Loucy (cell line): ENCODE measurements around the gene PHYHIPL.

ENCODE experiments used
- CTCF ChIP-seq: fragments of 200-600 bp; sonication (generic); conservative IDR thresholded peaks from 2 replicates; pipeline ENCODE4 v1.5.1; 2014; ENCODE audit warnings: mild to moderate bottlenecking, antibody characterized with exemption, low read length
- EZH2phosphoT487 ChIP-seq: fragments of 200-600 bp; IDR thresholded peaks from 2 replicates; pipeline ENCODE4 v1.6.1; 2018; ENCODE audit warnings: antibody characterized with exemption, mild to moderate bottlenecking, moderate library complexity, borderline replicate concordance

DNA sequence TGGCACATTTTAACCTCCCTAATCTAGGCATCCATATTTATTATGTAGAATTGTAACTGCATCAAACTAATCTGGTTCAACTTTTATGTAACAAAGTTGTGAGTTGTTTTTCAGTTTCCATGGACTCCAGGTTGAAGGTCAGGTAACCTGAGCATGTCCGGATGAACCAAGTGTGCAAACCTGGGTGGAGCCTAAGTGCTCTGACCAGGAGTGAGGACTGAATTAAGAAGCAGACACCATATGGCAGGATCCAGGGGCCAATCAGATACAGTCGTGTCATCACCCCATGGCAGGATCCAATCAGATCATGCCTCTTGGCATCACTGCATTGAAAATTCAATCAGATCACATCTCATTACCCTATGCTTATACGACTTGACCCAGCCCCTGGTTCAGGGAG is 41.2 kb upstream of the PHYHIPL start:
- TF ChIP-seq CTCF (no peak), EZH2phosphoT487 (no peak)
